GM19395 (cell line): Measurements from ENCODE around the gene TXLNA.

Source experiments
- ATAC-seq: cut with Tn5 transposase; IDR thresholded peaks from one replicate; pipeline ENCODE4 v1.9.1; 2021; ENCODE audit warnings: mild to moderate bottlenecking, moderate library complexity; ENCODE audit not compliant: unreplicated experiment

Gene TXLNA

DNA sequence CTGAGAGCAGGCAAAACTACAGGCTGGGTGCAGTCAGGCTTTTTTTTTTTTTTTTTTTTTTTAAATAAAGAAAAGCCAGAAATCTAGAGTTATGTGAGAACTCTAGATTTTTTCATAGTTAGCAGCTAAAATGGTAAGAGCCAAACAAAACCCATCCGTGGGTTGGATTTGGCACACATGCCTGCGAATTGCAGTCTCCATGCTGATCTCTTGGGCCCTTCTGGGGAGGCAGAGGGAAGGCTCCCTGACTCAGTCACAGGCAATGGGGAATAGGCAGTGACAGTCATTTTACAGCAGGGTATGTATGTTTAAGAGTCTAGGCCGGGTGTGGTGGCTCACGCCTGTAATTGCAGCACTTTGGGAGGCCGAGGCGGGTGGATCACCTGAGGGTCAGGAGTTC, 2.6 kb downstream of the TXLNA start:
- no peak for ATAC-seq

DNA sequence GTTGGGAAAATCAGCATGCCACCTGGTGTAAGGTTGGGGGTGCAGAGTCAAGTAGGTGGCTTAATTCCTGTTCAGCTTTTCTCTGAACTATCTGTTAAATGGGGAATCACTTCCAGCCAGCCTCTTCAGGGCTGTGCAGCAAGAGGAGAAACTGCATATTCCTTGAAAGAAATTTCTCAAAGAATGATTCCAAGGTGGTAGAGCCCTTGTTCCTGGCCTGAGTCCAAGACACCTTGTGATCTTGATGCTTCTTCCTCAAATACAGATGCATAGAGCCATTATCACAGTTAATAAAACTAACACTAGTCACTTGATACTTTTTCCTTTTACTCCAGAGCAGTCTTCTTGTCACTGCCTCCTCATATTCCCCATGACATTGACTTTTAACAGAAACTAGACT, 5.2 kb downstream of the TXLNA start:
- no peak for ATAC-seq

DNA sequence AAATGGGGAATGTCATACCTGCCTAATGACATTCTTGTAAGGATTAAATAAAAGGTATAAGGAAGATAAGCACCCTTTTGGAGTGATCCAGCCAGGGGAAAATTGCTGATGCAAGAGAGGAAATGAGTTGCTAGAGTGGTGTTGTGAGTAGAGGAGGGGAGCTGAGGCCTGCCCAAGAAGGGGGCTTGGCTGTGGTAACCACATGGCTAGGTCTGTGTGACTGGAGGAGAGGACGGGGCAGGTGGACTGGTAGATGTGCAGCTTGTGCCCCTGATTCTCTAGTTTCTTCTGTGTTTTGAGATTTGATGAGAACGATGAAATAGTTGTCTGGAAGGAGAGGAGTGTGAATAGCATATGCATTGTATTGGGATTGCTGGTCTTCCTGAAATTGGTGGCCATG, 6.6 kb downstream of the TXLNA start:
- no peak for ATAC-seq

DNA sequence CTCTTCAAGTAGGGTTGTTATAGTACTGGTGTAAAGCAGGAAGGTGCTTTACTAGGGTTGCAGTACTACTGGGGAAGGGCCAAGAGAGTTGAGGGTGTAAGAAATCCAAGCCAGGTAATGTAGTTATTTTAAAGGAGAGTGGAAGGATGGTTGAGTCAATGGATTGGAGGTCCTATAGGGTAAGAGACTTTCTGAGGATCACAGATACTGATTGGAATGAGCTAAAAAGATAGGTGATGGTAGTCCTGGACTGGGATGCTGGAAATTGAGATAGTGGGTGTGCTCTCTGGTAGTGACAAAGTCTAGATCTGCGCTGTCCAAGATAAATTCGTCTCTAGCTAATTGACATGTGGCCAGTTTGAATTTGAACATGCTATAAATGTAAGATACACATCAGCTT, 7.0 kb downstream of the TXLNA start:
- no peak for ATAC-seq

DNA sequence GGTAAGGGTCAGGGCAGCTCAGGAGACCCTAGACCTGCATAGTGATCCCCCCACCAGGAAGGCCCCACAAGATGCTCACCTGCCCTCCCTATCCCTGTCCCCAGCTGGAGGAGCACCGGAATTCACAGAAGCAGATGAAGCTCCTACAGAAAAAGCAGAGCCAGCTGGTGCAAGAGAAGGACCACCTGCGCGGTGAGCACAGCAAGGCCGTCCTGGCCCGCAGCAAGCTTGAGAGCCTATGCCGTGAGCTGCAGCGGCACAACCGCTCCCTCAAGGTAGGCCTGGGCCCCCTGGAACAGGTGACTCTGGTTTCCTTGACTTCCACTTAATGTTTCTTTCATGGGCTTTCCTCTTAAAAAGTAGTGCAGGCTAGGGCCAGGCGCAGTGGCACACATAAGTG, 8.4 kb downstream of the TXLNA start:
- no peak for ATAC-seq

DNA sequence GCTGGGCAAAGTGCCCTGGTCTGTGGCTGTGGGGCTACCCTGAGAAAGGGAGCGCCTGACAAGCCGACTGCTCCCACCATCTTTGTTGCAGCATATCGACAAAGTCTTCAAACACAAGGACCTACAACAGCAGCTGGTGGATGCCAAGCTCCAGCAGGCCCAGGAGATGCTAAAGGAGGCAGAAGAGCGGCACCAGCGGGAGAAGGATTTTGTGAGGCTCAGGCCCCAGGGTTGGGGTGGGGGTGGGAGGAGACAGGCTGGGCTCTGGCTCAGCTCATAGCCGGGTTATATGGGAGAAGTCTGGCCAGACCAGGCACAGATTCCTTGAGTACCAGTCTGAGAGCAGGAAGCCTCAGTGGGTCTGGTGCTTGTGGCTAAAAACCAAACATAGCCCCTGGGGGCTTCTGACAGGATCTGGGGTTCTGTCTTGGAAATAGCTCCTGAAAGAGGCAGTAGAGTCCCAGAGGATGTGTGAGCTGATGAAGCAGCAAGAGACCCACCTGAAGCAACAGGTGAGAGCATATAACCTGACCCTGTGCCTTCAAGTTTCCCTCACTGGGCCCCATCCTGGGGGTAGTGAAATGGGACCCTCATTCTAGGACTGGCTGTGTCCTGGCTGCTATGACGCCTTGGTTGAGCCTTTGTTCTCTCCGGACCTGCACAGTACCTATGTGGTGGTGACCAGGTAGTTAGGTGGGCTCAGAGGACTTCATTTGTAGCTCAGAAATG, 12.9 kb downstream of the TXLNA start:
- ATAC-seq = no peak

DNA sequence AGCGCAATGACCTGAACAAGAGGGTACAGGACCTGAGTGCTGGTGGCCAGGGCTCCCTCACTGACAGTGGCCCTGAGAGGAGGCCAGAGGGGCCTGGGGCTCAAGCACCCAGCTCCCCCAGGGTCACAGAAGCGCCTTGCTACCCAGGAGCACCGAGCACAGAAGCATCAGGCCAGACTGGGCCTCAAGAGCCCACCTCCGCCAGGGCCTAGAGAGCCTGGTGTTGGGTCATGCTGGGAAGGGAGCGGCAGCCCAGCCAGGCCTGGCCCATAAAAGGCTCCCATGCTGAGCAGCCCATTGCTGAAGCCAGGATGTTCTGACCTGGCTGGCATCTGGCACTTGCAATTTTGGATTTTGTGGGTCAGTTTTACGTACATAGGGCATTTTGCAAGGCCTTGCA, 15.5 kb downstream of the TXLNA start:
- ATAC-seq = no peak

DNA sequence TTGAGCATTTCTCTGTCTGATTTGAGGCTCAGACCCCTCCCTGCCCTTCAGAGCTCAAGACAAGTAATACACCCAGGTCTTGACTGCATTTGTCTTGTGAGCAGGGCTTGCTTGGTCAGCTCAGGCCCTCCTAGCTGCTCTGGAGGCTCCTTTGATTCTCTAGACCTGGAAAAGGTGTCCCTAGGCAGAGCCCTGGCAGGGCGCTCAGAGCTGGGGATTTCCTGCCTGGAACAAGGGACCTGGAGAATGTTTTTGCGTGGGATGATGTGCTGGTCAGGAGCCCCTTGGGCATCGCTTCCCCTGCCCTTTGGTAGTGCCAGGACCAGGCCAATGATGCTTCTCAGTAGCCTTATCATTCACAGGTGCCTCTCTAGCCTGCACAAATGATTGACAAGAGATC, 16.1 kb downstream of the TXLNA start:
- ATAC-seq = no peak

DNA sequence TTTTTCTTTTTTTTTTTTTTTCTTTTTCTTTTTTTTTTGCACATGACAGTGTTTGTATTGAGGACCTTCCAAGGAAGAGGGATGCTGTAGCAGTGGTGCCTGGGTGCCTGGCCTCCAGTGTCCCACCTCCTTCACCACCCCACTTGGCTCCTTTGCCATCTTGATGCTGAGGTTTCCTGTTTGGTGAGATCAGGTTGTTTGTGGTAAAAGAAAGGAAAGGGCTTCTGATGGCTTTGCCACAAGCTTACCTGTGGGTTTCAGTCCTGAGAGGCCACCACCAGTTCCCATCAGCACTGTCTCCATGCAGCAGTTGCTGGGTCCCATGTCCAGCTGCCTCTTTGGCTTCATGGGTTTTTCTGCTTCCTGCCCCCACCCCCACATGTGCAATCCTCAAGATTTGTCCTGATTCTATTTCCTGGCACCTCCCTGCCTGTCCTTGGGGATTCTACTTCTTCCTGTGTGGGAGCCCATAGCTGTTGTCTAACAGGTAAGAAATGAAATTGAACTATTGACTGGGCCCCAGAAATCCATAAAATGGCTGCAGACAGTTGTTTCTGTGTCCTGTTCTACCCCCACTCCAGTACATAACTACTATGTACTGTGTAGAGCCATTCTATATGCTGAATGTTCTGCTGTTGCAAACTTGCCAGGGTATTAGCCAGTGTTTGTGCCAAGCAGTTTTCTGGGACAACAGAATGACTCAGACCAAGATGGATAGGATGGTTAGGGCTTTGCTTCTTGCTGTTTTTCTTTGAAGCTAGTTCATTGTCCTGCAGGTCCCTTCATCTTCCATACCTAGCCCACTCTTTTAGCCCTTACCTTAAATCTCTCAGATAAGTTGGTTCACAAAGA, 16.7 kb downstream of the TXLNA start:
- no peak for ATAC-seq

DNA sequence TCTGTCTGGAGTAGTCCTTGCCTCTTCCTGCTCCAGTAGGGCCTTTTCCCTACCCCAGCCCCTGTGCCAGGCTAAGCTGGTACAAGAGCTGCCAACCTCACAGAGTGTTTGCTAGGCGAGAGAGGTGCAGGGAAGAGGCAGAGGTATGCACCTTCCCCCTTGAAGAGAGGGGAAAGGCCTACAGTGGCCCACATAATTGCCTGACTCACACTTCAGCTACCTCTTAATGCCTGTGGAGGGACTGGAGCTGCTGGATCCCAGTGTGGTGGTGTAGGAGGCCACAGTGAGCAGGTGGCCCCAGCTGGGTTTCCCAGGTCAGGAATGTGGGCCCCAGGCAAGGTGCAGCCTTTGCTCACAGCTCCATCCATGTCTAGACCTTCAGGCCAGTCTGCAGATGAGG, 17.6 kb downstream of the TXLNA start:
- ATAC-seq = no peak

DNA sequence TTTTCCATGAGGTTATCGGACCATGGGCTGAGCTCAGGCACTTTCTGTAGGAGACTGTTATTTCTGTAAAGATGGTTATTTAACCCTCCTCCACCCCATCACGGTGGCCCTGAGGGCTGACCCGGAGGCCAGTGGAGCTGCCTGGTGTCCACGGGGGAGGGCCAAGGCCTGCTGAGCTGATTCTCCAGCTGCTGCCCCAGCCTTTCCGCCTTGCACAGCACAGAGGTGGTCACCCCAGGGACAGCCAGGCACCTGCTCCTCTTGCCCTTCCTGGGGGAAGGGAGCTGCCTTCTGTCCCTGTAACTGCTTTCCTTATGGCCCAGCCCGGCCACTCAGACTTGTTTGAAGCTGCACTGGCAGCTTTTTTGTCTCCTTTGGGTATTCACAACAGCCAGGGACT, 18.4 kb downstream of the TXLNA start:
- ATAC-seq = no peak

DNA sequence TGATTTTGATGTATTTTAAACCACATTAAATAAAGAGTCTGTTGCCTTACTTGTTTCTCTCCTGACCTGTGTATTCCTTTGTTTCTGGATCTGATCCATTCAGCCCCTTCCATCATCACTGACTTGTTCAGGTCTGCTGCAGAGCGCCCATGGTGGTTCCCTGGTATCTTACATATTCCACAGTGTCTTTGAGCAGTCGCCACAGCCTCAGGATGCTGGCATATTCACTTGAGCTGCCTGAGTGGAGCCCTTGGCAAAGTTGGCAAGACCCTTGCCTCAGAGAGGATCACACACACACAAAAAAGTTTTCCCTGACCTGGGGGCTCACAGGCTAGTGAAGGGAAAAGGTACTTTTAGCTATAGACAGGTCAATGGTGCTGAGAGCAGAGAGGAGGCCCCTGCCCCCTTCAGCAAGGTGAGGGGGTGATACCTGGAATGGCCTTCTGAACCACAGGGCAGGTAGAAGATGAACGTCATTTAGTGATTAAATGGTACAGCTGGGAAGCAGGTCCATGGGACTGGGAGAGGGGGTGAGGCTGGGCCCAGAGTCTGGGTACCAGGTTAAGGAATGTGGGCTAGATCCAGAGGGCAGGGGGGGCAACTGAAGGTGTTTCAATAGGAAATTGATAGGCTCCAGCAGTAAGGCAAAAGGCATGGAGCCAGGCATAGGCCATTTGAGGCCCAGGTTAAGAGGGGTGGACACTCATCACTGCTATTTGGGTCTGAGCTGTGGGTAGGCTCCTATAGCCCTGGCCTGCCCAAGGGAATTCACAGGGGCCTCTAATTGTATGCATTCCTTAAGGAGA, 19.0 kb downstream of the TXLNA start:
- no peak for ATAC-seq

DNA sequence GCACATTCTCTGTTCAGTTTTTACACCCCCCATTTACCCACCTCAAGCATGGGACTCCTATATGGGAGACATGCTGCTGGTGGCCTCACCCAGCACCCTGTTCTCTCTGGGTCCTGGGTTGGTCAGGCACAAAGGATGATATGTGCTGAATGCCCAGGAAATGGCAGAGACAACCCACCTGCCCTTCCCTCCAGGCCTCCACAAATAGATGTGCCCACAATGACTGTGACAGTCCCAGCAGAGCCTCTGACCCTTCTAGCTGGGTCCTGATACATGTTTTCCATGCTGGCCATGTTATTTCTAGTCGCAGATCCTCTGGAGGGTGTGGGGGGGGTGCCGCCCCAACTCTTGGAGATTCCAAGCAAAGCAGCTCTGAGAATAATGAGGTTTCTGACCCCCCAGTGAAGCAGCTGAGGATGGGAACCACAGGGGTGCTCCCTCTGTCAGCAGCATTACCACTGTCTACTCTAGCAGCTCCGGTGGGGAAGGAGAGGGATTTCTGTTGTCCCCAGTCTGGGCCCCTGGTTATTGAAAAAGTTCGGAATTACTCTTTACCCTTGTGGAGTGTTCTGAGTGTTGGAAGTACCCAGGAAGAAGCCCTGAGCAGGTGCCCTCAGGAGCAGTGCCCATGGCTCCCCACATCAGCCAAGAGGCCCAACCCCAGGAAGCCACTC, 19.7 kb downstream of the TXLNA start:
- ATAC-seq = no peak

DNA sequence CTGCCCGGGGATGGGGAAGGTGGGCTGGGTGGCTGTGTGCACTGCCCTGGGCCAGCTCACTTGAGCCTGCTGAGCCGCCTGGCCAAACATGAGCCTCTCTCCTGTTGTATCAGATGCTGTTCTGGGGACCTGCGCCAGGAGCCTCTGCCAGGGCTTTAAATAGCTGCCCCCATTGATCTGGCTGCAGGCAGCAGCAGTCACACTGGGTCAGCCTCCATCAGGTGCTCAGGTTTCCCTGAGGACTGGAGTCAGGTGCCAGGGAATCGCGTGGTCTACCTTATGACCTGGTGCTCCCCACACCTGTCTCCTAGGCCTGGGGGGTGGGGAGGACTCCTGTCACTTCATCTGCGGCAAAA, 20.2 kb downstream of the TXLNA start:
- ATAC-seq = no peak

DNA sequence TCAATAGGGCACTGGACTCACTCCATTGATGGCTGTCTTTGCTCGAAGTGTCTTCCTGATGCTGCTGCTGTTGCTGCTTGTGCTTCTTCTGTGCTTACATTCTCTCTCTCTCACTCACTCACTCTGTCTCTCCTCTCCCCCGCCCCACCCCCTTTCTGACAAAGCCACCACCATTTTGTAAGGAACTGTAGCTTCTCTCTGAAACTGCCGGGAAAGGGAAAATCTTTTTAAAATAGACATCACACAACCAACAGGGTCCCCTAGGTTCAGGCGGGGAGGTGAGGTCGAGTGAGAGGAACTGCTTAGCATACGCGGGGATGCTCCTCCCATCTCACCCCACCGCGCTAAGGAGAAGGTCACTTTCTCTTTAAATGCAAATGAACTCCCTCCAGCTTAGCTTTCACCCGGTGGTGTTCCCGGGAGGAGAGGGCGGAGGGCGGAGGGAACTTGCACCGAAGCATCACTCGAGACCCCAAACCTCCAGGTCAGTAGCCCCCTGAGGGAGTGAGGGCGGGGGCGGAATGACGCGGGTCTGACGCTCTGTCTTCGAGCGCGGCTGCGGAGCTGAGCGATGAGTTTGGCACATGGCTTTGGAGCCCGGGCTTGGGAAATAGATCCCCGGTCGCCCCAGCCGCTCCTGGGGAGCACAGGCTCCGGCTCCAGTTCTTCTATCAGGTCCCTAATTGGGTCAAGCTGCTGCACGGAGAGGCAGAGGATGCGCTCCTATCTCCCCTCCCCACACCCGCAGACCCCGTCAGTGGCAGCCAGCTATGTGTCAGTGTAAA, 20.9 kb downstream of the TXLNA start, which contains the start of gene CCDC28B:
TSS of gene CCDC28B (plus strand) at position 370 of the 785 bp plus-strand sequence. CDS start 1,341 bp downstream, outside the sequence.
- peak; percentile 33 for ATAC-seq

DNA sequence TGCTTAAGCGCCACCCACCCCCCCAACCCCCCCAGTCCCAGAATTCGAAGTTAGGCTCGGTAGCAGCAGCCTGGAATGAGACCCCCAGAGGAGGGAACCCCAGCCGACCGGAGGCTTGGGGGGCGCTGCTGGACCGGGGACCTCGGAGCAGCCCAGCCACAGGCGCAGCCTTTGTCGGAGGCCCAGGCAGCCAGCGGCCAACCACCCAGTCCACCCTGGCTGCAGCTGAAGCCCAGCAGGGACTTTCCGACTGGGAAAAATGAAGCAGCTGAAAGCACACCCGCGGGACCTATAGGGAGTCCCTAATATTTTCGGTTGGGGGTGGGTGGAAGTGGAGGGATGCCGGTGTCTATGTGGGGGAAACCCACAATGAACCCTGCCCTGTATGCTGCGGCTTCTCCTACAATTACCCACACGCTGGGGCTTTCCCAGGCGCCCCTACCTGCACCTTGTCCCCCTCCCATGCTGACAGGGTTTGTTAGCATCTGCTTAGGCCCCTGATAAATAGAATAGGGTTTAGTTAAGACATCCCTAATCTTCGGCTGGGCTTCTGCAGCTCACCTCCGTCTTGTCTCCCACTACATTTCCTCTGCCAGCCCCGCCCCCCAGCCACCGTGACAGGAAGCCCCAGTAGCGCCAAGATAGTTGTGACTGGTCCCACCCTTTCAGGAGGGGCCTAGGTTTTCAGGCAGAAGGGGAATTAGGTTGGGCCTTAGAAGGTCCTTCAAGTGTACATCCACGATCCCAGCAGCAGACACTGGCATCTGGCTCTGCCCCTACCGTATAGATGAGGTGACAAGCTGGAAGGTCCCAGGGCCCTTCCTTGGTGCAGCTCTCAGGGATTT, 21.8 kb downstream of the TXLNA start:
- ATAC-seq = peak; percentile 52

DNA sequence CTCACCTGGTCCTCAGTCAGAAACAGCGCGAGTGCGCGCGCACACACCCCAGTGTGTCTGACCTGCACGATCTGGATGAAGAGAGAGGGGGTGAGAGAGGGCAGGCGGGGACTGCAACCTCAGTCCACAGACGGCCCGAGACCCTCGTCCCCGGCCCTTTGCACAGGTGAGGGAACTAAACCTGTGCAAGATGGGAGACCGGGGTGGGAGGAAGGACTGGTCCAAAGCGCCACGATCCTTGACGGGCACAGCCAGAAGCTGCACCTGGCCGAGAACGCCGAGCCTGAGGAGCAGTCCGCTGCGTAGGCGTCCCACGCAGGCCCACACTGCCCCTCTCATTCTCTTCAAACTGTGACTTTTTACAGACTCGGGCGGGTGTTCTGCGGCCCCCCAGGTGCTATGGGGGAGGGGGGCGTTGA, 25.5 kb downstream of the TXLNA start:
- ATAC-seq = no peak

DNA sequence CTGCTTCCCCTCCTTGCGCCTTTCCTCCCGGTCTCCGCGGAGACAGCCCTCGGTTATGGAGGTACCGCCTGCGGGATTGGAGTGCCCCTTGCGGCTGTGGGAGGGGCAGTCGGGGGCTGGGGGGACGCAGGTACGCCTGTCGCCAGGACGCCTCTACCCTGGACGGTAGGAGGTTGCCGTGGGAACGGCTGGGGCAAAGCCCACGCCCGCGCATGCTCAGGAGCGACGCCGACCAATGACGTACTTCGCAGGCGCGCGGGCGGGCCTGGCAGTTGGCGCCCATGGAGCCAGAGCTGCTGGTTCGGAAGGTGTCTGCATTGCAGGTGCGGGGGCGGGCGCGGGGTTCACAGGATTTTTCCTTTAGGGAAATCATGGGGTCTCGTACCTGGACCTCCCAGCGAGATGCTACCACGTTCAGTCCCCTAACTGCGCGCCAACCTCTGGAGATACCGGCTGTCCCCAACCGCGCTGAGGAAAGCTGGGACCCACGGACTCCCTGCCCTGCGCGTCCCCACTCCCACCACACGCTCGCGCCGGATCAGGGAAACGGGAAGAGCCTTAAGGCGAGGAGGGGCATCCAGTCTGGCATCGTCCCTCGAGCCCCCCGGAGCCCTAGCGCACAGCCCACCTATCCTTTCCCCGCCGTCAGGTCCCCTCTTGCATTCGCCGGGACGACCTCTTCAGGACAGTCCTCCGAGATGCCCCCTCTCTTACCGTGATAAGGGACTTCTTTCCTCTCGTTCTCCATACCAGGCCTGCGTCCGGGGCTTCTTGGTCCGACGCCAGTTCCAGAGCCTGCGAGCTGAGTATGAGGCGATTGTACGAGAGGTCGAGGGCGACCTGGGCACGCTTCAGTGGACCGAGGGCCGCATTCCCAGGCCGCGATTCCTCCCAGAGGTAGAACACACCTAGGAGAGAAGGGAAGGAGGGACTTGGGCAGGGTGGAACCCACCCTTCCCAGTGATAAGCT, 26.2 kb downstream of the TXLNA start, which contains the start of gene IQCC:
TSS of gene IQCC (plus strand) at position 271 of the 970 bp plus-strand sequence. CDS start at position 282, 11 bp downstream.
- peak; percentile 57 for ATAC-seq
